Stimulated activated CD8-positive, alpha-beta memory T cell treated with anti-CD3 and anti-CD28 coated beads, Interleukin-4, amount 100 ng/mL, for 24 hours (primary cell): ENCODE measurements around the gene KTI12.
A peak's percentile ranks its signal among the peaks of the same experiment; 100 is the strongest.
"Not testable (repeated sequence)": the region's sequence is repeated elsewhere in the genome, so short reads cannot be mapped to it uniquely, and the experiment has no call there.

Experiments used
- DNase-seq: peaks from one replicate; pipeline ENCODE4 v3.0.0-alpha.2; 2020; ENCODE audit warnings: low read depth

KTI12 gene

GRCh38 chr1:52033190-52034049 lies at the start of gene KTI12:
Gene KTI12, minus strand, starts transcription at chr1:52033810. Its CDS starts 49 bp downstream, at chr1:52033761.
- DNase-seq, result peak; percentile 74

- no peak for DNase-seq
Measured at GRCh38 chr1:52080014-52080415, 46.4 kb upstream of the KTI12 start.

GRCh38 chr1:52077277-52077676 lies 43.7 kb upstream of the KTI12 start:
- DNase-seq, result not testable (repeated sequence)

GRCh38 chr1:52072291-52072690 lies 38.7 kb upstream of the KTI12 start:
- no peak for DNase-seq

GRCh38 chr1:52070704-52071103 lies 37.1 kb upstream of the KTI12 start:
- DNase-seq, result no peak

GRCh38 chr1:52063192-52063591 lies 29.6 kb upstream of the KTI12 start:
- no peak for DNase-seq

- DNase-seq, result no peak
Measured at GRCh38 chr1:52060822-52061221, 27.2 kb upstream of the KTI12 start.

- DNase-seq, result no peak
Measured at GRCh38 chr1:52059888-52060287, 26.3 kb upstream of the KTI12 start.

- DNase-seq, result no peak
Measured at GRCh38 chr1:52059321-52059720, 25.7 kb upstream of the KTI12 start.

GRCh38 chr1:52057876-52058415 lies 24.3 kb upstream of the KTI12 start:
- no peak for DNase-seq

GRCh38 chr1:52057255-52057654 lies 23.6 kb upstream of the KTI12 start:
- no peak for DNase-seq

GRCh38 chr1:52056937-52057231 lies 23.3 kb upstream of the KTI12 start:
- no peak for DNase-seq

- peak; percentile 87 for DNase-seq
Measured at GRCh38 chr1:52056163-52056936, 22.7 kb upstream of the KTI12 start, which contains the start of gene BTF3L4. Gene BTF3L4, plus strand, starts transcription at chr1:52056295. Its CDS starts 3,553 bp downstream, at chr1:52059848.

- DNase-seq, result no peak
Measured at GRCh38 chr1:52055866-52056162, 22.2 kb upstream of the KTI12 start.

- DNase-seq, result peak; percentile 51
Measured at GRCh38 chr1:52055066-52055865, 21.7 kb upstream of the KTI12 start, which contains the start of gene TXNDC12. Gene TXNDC12, minus strand, starts transcription at chr1:52055191. Its CDS starts 95 bp downstream, at chr1:52055096.

GRCh38 chr1:52054496-52055065 lies 21.0 kb upstream of the KTI12 start:
- DNase-seq, result no peak

GRCh38 chr1:52053862-52054261 lies 20.3 kb upstream of the KTI12 start:
- no peak for DNase-seq

GRCh38 chr1:52049337-52049736 lies 15.7 kb upstream of the KTI12 start:
- not testable (repeated sequence) for DNase-seq

- not testable (repeated sequence) for DNase-seq
Measured at GRCh38 chr1:52045666-52046195, 12.1 kb upstream of the KTI12 start.

GRCh38 chr1:52045236-52045635 lies 11.6 kb upstream of the KTI12 start:
- no peak for DNase-seq

- no peak for DNase-seq
Measured at GRCh38 chr1:52041551-52042185, 8.1 kb upstream of the KTI12 start.
